HCT116 (cell line): ENCODE results near the gene FOXO3. TPM values are rescaled to one million over a fixed set of nuclear protein-coding genes. Genes with fewer than 3 reads are reported as not detected.

Source experiments
- ATAC-seq: fragments of 200-7000 bp; cut with Tn5 transposase; 2 replicates; pipeline ENCODE4 v1.9.1; 2020; ENCODE audit warnings: mild to moderate bottlenecking, moderate library complexity
- BruUV-seq: library from RNA; stranded (reverse); fragments of 400-500 nt; replicated peaks from 2 replicates; lab custom pipeline; 2021; lab: Mats Ljungman, UMichigan
- CTCF ChIA-PET: fragments of 300-600 bp; sonication (Branson Sonifier 250); formaldehyde crosslinking; loops from one replicate; lab custom pipeline; 2021; ENCODE audit warnings: antibody characterized with exemption; lab: Charles Lee
- POLR2A ChIA-PET: fragments of 300-600, 350-600 bp; sonication (Branson Sonifier 250); formaldehyde crosslinking; loops from one replicate; lab custom pipeline; 2021; ENCODE audit warnings: antibody characterized with exemption; lab: Charles Lee
- RAD21 ChIA-PET, 2 experiments: fragments of 300-600 bp; sonication (Branson Sonifier 250); formaldehyde crosslinking; loops; one replicate each; lab custom pipeline; 2023; ENCODE audit warnings: low total read pairs in 2 of 2; ENCODE audit not compliant: uncharacterized antibody in 2 of 2, unreplicated experiment in 2 of 2, low non-redundant PET in 1 of 2; lab: Charles Lee
- DNase-seq: peaks from one replicate; pipeline ENCODE4 v3.0.0-alpha.2; 2010; ENCODE audit warnings: low read depth, low spot score
- H2AFZ ChIP-seq: fragments of 200-600 bp; shearing (Covaris generic), sonication (generic); 2 replicates; pipeline ENCODE4 v1.6.1; 2017; ENCODE audit warnings: low read depth, mixed run types, mixed read lengths, antibody characterized with exemption, low read length; ENCODE audit not compliant: poor library complexity, severe bottlenecking
- H3K27ac ChIP-seq: 2 replicates; pipeline ENCODE4 v1.5.1; 2012; ENCODE audit warnings: low read depth, low read length
- H3K27me3 ChIP-seq: fragments of 200-600 bp; sonication (generic); 2 replicates; pipeline ENCODE4 v1.6.1; 2016; ENCODE audit warnings: mixed run types, low read length, mixed read lengths; ENCODE audit not compliant: insufficient read depth
- H3K36me3 ChIP-seq, 2 experiments: fragments of 200-500 bp in 1 of 2; fragments of 200-600 bp in 1 of 2; sonication (Bioruptor generic) in 1 of 2; sonication (generic) in 1 of 2; 2 replicates each; pipeline versions ENCODE4 v1.5.1 to v1.6.1; 2014 to 2016; ENCODE audit warnings: low read length in 2 of 2, inconsistent platforms in 1 of 2, mixed read lengths in 1 of 2, mixed run types in 1 of 2; ENCODE audit not compliant: insufficient read depth in 2 of 2, control insufficient read depth in 1 of 2
- H3K4me1 ChIP-seq, 2 experiments: fragments of 200-600 bp in 1 of 2; sonication (generic) in 1 of 2; 2 replicates each; pipeline versions ENCODE4 v1.5.1 to v1.6.1; 2012 to 2017; ENCODE audit warnings: low read length in 2 of 2, inconsistent platforms in 1 of 2, mild to moderate bottlenecking in 1 of 2, mixed read lengths in 1 of 2, mixed run types in 1 of 2, moderate library complexity in 1 of 2; ENCODE audit not compliant: insufficient read depth in 2 of 2, control insufficient read depth in 1 of 2
- H3K4me2 ChIP-seq: fragments of 200-600 bp; sonication (generic); 2 replicates; pipeline ENCODE4 v1.6.1; 2017; ENCODE audit warnings: mixed run types, low read length, mixed read lengths
- H3K4me3 ChIP-seq, 2 experiments: fragments of 200-600 bp in 1 of 2; sonication (generic) in 1 of 2; replicated peaks in 1 of 2; 2 replicates each; pipeline ENCODE4 v1.5.1; 2011 to 2016; ENCODE audit warnings: low read length in 2 of 2, control low read depth in 1 of 2, low read depth in 1 of 2, mild to moderate bottlenecking in 1 of 2, mixed read lengths in 1 of 2, mixed run types in 1 of 2
- H3K79me2 ChIP-seq: fragments of 200-600 bp; sonication (generic); 2 replicates; pipeline ENCODE4 v1.6.1; 2017; ENCODE audit warnings: mild to moderate bottlenecking, mixed run types, low read length, moderate library complexity, mixed read lengths; ENCODE audit not compliant: insufficient read depth
- H3K9ac ChIP-seq: fragments of 200-600 bp; sonication (generic); 2 replicates; pipeline ENCODE4 v1.6.1; 2016; ENCODE audit warnings: low read length, mixed read lengths
- H3K9me2 ChIP-seq: fragments of 200-600 bp; sonication (generic), shearing (Covaris generic); 2 replicates; pipeline ENCODE4 v1.6.1; 2017; ENCODE audit warnings: mixed run types, mild to moderate bottlenecking, moderate library complexity; ENCODE audit not compliant: insufficient read depth
- H3K9me3 ChIP-seq, 2 experiments: fragments of 200-500 bp in 1 of 2; fragments of 200-600 bp in 1 of 2; sonication (Bioruptor generic) in 1 of 2; sonication (generic) in 1 of 2; 2 replicates each; pipeline ENCODE4 v1.6.1; 2014 to 2017; ENCODE audit warnings: low read length in 2 of 2, mixed read lengths in 2 of 2, inconsistent platforms in 1 of 2, low read depth in 1 of 2, mild to moderate bottlenecking in 1 of 2, mixed run types in 1 of 2, moderate library complexity in 1 of 2; ENCODE audit not compliant: control insufficient read depth in 1 of 2, insufficient read depth in 1 of 2
- H4K20me1 ChIP-seq: fragments of 200-600 bp; sonication (generic), shearing (Covaris generic); 2 replicates; pipeline ENCODE4 v1.6.1; 2017; ENCODE audit warnings: mixed run types, mild to moderate bottlenecking, moderate library complexity; ENCODE audit not compliant: insufficient read depth
- CBX3 ChIP-seq: IDR thresholded peaks from 2 replicates; pipeline ENCODE4 v1.6.1; 2012; ENCODE audit warnings: low read depth
- EGR1 ChIP-seq: IDR thresholded peaks from 2 replicates; pipeline ENCODE4 v1.6.1; 2012; ENCODE audit warnings: low read depth
- ELF1 ChIP-seq: IDR thresholded peaks from 2 replicates; pipeline ENCODE4 v1.6.1; 2012; ENCODE audit warnings: low read depth, borderline replicate concordance
- EZH2phosphoT487 ChIP-seq: fragments of 200-600 bp; IDR thresholded peaks from 2 replicates; pipeline ENCODE4 v1.6.1; 2018; ENCODE audit warnings: antibody characterized with exemption, borderline replicate concordance
- FOSL1 ChIP-seq: IDR thresholded peaks from 2 replicates; pipeline ENCODE4 v1.6.1; 2012; ENCODE audit warnings: low read depth
- JUND ChIP-seq: IDR thresholded peaks from 2 replicates; pipeline ENCODE4 v1.6.1; 2012
- MAX ChIP-seq: IDR thresholded peaks from 2 replicates; pipeline ENCODE4 v1.6.1; 2012
- POLR2A ChIP-seq: IDR thresholded peaks from 2 replicates; pipeline ENCODE4 v1.7.0; 2011; ENCODE audit warnings: borderline replicate concordance; ENCODE audit not compliant: insufficient read depth, insufficient read length; ENCODE audit errors: extremely low read depth
- RAD21 ChIP-seq: IDR thresholded peaks from 2 replicates; pipeline ENCODE4 v1.6.1; 2012; ENCODE audit warnings: low read depth, mild to moderate bottlenecking
- SIN3A ChIP-seq: IDR thresholded peaks from 2 replicates; pipeline ENCODE4 v1.6.1; 2012; ENCODE audit warnings: low read depth
- SP1 ChIP-seq: IDR thresholded peaks from 2 replicates; pipeline ENCODE4 v1.6.1; 2012; ENCODE audit warnings: low read depth
- YY1 ChIP-seq: IDR thresholded peaks from 2 replicates; pipeline ENCODE4 v1.6.1; 2011; ENCODE audit warnings: low read length, low read depth, moderate library complexity, mild to moderate bottlenecking; ENCODE audit not compliant: insufficient replicate concordance; ENCODE audit errors: extremely low read depth
- ZBTB33 ChIP-seq: IDR thresholded peaks from 2 replicates; pipeline ENCODE4 v1.6.1; 2011; ENCODE audit warnings: mild to moderate bottlenecking, low read length, moderate library complexity; ENCODE audit not compliant: insufficient replicate concordance; ENCODE audit errors: extremely low read depth
- ZFX ChIP-seq: fragments of 450-650 bp; IDR thresholded peaks from 2 replicates; pipeline ENCODE4 v1.6.1; 2017
- ZNF274 ChIP-seq: fragments of 200-500 bp; sonication (Bioruptor generic); IDR thresholded peaks from 2 replicates; pipeline ENCODE4 v1.6.1; 2014; ENCODE audit warnings: mild to moderate bottlenecking, low read depth, low read length, inconsistent platforms
- intact Hi-C: fragments of 100-400 bp; cut with micrococcal nuclease; formaldehyde crosslinking; loops from 2 replicates; pipeline ENCODE4 v1.10.0; 2022
- total RNA-seq: library from RNA; stranded (reverse); gene quantifications from one replicate; pipeline ENCODE4 v1.2.1, GENCODE V29; 2021; ENCODE audit not compliant: unreplicated experiment
- TF ChIP-seq, protein P1 (sequence below): IDR thresholded peaks from 2 replicates; pipeline ENCODE4 v1.6.1; 2012; ENCODE audit warnings: low read depth

The FOXO3 gene
- total RNA-seq, 1 experiment from 2014 or later = 40.0 TPM

DNA sequence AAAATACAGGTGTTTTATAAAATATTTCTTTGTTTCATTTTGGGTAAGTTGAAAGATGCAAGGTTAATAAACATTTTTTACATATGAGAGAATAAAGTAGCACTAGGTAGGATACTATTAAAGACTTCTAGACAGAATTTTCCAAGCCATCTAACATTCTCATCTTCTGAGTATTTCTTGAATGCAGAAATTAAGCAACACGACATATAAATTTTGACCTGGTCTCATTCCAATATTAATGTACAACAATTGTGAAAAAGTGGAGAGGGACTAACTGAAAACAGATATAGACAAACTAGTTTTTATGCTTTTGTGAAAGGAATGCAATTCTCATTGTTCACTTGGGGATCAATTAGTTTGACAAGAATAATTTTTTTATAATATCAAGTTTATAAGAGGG lies 11.5 kb upstream of the FOXO3 start:
- intact Hi-C loops = loop anchor here (10.0 kb wide), 1 partner anchor 616 kb away; no protein-coding TSS in a partner anchor
- no peak overlapping the region for H3K27ac ChIP-seq
- no peak for DNase-seq
- TF ChIP-seq JUND = no peak
- TF ChIP-seq, protein P1, sequence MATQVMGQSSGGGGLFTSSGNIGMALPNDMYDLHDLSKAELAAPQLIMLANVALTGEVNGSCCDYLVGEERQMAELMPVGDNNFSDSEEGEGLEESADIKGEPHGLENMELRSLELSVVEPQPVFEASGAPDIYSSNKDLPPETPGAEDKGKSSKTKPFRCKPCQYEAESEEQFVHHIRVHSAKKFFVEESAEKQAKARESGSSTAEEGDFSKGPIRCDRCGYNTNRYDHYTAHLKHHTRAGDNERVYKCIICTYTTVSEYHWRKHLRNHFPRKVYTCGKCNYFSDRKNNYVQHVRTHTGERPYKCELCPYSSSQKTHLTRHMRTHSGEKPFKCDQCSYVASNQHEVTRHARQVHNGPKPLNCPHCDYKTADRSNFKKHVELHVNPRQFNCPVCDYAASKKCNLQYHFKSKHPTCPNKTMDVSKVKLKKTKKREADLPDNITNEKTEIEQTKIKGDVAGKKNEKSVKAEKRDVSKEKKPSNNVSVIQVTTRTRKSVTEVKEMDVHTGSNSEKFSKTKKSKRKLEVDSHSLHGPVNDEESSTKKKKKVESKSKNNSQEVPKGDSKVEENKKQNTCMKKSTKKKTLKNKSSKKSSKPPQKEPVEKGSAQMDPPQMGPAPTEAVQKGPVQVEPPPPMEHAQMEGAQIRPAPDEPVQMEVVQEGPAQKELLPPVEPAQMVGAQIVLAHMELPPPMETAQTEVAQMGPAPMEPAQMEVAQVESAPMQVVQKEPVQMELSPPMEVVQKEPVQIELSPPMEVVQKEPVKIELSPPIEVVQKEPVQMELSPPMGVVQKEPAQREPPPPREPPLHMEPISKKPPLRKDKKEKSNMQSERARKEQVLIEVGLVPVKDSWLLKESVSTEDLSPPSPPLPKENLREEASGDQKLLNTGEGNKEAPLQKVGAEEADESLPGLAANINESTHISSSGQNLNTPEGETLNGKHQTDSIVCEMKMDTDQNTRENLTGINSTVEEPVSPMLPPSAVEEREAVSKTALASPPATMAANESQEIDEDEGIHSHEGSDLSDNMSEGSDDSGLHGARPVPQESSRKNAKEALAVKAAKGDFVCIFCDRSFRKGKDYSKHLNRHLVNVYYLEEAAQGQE = no peak
- TF ChIP-seq SP1 = no peak
- TF ChIP-seq EZH2phosphoT487 = no peak
- no peak for TF ChIP-seq ZBTB33
- no peak for TF ChIP-seq MAX
- TF ChIP-seq SIN3A = no peak
- TF ChIP-seq ZFX = no peak
- no peak for TF ChIP-seq YY1
- no peak for TF ChIP-seq ZNF274
- TF ChIP-seq ELF1 = no peak
- TF ChIP-seq CBX3 = no peak
- no peak for TF ChIP-seq EGR1
- no peak for TF ChIP-seq FOSL1
- TF ChIP-seq POLR2A = no peak
- no peak for TF ChIP-seq RAD21
- TF ChIP-seq, all 23 proteins: peak for 0
- ChIA-PET RAD21 (no interaction called here), POLR2A (no interaction called here), CTCF (no interaction called here)
- Histone ChIP-seq H3K4me2 (no peak overlapping the region), H3K9ac (no peak overlapping the region), H2AFZ (no peak overlapping the region), H3K79me2 (no peaks in the 10 kb centered on the region), H3K36me3 (no peaks in the 10 kb centered on the region), H3K4me1 (no peaks in the 10 kb centered on the region), H3K9me3 (no peaks in the 10 kb centered on the region), H3K4me3 (no peak overlapping the region), H3K9me2 (no peaks in the 10 kb centered on the region), H3K27me3 (no peaks in the 10 kb centered on the region), H4K20me1 (no peaks in the 10 kb centered on the region)
- ATAC-seq = no peak
- BruUV-seq = no TSS peak
